Prostate gland (tissue), 2 donors: Measurements from ENCODE around the gene MED13.

Experiments
- CTCF ChIP-seq, 4 experiments: fragments of 200-600 bp in 2 of 4; fragments of 450-650 bp in 2 of 4; sonication (generic) in 2 of 4; IDR thresholded peaks; 1 replicate in 3 of 4; 2 replicates in 1 of 4; pipeline ENCODE4 v1.5.1; 2016 to 2019; ENCODE audit warnings: antibody characterized with exemption in 4 of 4, mild to moderate bottlenecking in 2 of 4, moderate library complexity in 2 of 4
- POLR2A ChIP-seq: fragments of 450-650 bp; IDR thresholded peaks from one replicate; pipeline ENCODE4 v1.6.1; 2016; ENCODE audit warnings: antibody characterized with exemption, mild to moderate bottlenecking

- TF ChIP-seq CTCF (IDR thresholded peaks at IDR 0.05) (no peak), POLR2A (peak; percentile 57)
Measured at GRCh38 chr17:61927208-61928100, 137.6 kb downstream of the MED13 start, which contains the start of gene INTS2.
